GM19025 (cell line): ENCODE results near the gene SH3PXD2B.

Source experiments
- ATAC-seq: cut with Tn5 transposase; IDR thresholded peaks from one replicate; pipeline ENCODE4 v1.9.1; 2021; ENCODE audit warnings: mild to moderate bottlenecking, low read depth, moderate library complexity; ENCODE audit not compliant: unreplicated experiment

SH3PXD2B gene

GRCh38 chr5:172455087-172455381 is 709 bp upstream of the SH3PXD2B start:
- ATAC-seq = no peak

DNA sequence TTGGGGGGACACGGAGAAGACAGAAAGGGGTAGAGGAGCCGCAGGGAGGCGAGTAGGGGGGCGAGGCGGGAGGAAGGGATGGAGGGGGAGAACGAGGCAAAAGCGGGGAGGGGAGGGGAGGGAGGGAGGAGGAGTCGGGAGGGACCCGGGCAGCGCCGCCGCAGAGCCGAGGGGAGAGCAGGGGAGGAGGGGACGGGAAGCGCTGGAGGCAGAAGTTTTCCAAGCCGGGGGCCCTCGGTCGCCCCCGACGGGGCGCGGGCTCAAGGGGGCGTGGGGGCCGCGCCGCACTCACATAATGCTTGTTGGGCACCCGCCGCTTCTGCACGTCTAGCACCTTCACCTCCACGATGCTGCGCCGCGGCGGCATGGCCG is 353 bp downstream of the SH3PXD2B start:
- ATAC-seq = no peak

- no peak for ATAC-seq
Observed at GRCh38 chr5:172453206-172453985, 929 bp downstream of the SH3PXD2B start.

DNA sequence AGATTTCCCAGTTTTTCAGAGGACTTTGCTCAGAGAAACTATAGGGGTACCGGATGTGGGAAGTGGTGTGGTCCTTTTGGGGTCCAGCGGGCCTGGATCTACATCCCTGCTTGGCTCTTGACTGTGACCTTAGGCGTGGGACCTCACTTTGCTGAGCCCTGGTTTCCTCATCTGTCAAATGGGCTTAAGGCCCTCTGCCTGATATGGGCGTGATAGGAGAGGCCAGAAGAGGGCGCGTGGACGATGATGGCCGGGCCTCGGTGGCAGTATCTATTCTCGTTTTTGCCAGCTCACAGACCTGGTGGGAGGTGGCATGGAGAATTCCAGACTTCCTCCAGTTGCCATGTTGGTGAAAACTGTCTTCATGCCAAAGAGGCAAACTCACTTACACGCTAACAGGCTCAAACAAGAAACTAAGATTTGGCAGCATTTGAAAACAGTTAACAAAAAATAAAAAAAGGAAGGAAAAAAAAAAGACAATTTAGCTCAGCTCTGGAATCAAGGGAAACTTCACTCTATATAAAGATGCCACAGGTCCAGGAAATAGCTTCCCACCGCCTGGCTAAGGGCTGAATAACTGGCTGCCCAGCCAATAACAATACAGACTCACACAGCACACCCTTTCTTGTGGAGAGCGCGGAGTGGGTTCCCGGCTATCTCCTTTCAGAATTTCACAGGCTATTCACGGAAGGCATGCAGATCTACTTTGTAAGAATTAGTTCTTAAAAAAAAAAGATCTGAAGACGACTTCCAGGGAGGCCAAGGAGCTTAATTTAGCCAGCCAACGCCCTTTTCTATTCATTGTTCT is 1.7 kb downstream of the SH3PXD2B start:
- no peak for ATAC-seq

- no peak for ATAC-seq
Observed at GRCh38 chr5:172451771-172452197, 2.5 kb downstream of the SH3PXD2B start.

DNA sequence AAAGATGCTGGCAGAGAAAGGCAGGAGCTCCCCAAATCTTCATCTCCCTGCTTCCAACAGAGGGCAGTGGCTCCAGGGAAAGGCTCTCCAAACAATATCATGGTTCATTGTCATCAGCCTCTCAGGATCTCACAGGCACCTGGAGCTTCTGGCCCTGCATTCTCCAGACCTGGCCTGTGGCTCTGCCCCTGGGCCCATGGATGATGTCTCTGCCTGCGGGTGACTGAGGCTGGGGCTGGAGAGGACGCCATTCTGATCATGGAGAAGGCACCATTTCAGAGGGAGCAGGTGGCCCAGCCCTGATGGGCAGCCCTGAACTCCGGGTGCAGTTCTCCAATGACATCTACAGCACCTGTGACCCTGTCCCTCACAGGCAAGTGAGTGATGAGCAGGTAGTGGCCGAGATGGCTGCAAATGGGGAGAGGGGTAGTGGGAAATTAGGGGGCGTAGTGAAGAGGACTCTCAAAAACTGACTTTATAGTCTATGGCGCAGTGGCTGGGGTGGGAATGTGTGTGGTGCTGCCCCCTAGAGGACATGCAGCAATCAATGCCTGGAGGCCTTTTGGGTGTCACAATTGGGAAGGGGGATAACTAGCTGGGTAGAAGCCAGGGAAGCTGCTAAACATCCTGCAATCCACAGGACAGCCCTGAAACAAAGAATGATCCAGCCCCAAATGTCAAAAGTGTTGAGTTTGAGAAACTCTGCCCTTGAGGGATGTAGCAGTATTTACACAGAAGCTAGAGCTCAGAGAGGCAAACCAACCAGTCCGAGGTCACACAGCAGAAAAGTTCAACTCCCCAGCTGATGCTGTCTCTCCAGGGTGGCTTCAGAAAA is 3.2 kb downstream of the SH3PXD2B start:
- no peak for ATAC-seq

GRCh38 chr5:172450453-172450852 is 3.9 kb downstream of the SH3PXD2B start:
- ATAC-seq = no peak

DNA sequence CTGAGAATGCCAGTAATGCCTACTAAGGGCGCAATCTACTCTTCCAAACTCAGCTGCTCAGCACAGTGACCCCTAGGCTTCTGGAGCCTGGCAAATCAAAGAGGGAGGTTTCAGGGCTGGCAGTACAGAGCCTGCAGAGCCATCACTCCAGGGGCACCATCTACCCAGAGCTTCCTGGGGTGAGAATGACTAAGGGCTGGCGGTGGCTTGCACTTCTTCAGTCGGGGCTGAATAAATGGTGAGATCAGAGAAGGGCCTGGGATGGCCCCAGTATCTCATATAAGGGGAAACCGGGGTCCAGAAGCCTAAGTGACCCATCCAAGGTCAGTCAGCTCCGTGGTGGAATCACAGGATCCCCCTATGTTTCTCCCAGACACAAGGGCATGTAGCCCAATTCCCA is 5.3 kb downstream of the SH3PXD2B start:
- no peak for ATAC-seq

GRCh38 chr5:172447646-172448365 is 6.5 kb downstream of the SH3PXD2B start:
- ATAC-seq = no peak

GRCh38 chr5:172446336-172447051 is 7.8 kb downstream of the SH3PXD2B start:
- ATAC-seq = no peak

- no peak for ATAC-seq
Observed at GRCh38 chr5:172445866-172446265, 8.5 kb downstream of the SH3PXD2B start.

DNA sequence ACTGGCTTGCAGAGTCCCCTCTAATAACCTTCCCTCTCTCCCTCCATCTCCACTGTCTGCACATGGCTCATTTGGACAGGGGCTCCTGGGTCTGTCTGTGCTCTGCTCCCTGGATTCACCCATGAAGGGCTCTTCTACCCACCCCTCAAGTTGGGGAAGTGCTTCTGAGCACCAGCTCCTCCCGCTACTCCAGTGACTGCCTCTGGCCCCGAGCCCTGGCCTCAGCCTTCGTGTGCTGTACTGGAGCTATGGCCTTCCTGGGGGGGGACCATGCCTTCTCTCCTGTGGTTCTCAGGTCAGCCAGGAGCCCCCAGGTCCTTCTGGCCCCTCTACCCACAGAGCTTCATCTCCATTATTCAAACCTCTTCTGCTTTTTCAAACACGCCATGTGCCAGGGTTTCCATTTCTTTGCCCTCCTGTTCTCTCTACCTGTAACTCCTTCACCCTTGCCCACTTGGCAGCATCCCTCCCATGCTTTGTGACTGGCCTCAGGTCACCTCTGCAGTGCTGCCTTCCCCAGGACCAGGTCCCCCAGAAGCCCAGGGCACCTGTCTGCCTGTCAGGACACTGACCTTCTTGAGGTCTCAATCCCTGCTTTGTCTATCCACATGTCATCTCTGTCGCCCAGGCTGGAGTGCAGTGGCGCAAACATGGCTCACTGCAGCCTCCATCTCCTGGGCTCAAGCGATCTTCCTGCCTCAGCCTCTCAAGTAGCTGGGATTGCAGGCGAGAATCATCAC is 9.5 kb downstream of the SH3PXD2B start:
- ATAC-seq = no peak

- ATAC-seq = no peak
Observed at GRCh38 chr5:172444110-172444510, 10.2 kb downstream of the SH3PXD2B start.

GRCh38 chr5:172443441-172444109 is 10.8 kb downstream of the SH3PXD2B start:
- no peak for ATAC-seq

DNA sequence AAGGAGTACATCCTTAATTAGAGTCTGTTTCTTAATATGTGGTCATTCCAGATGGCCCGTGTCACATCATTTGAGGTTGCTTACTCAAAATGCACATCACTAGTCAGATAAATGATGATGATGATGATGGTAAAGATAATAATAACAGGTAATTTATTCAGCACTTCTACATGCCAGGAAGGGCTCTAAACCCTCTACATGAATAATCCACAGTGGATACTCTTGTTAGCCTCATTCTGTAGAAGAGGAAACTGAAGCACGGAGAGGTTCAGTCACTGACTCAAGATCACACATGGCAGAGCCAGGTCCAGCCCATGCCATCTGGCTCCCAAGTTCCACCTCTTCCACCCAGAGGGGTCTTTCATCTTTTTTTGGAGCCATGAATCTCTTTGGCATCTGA is 11.7 kb downstream of the SH3PXD2B start:
- ATAC-seq = no peak

GRCh38 chr5:172441262-172441751 is 13.0 kb downstream of the SH3PXD2B start:
- ATAC-seq = no peak

DNA sequence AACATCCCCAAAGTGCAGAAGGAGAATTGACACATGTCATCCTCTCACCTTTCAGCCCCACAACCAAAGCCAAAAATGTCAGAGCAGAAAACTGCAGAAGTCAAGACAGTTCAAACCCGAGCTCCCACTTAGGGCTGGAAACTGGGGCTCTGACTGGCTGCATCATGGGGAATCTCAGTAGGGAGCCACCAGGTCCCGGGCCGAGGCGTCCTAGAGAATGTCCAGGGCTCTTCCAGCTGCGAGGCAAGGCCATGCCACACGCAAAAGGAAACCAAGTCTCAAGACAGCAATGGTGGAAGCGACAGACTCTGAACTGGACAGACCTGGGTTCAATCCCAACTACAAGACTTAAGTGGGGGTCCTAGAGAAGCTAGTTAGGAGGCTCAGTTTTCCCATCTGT is 13.8 kb downstream of the SH3PXD2B start:
- no peak for ATAC-seq

- no peak for ATAC-seq
Observed at GRCh38 chr5:172439785-172440477, 14.4 kb downstream of the SH3PXD2B start.
